Fibroblast of villous mesenchyme (primary cell): ENCODE data around the gene ENO4. TPM values are rescaled to one million over a fixed set of nuclear protein-coding genes. Genes with fewer than 3 reads are reported as not detected.

ENCODE experiments used
- DNase-seq: peaks from one replicate; pipeline ENCODE4 v3.0.0-alpha.2; 2010; ENCODE audit warnings: low read depth
- H3K4me3 ChIP-seq: 2 replicates; pipeline ENCODE4 v1.5.1; 2011; ENCODE audit warnings: low read depth, mild to moderate bottlenecking, low read length
- CTCF ChIP-seq: IDR thresholded peaks from 2 replicates; pipeline ENCODE4 v1.5.1; 2012; ENCODE audit warnings: low read depth, mild to moderate bottlenecking, low read length; ENCODE audit not compliant: insufficient read depth
- total RNA-seq: library from RNA; depleted of rRNA; stranded (reverse); fragments of >200 nt; gene quantifications from 2 replicates; pipeline ENCODE4 v1.2.3, GENCODE V29; 2012

The ENO4 gene
- total RNA-seq, 1 donor = not detected

- TF ChIP-seq CTCF = no peak
- DNase-seq = no peak
- H3K4me3 ChIP-seq = no peak overlapping the region
Measured at GRCh38 chr10:116817178-116817577, 32.1 kb upstream of the ENO4 start.

GRCh38 chr10:116817780-116818343 is 31.4 kb upstream of the ENO4 start:
- no peak for TF ChIP-seq CTCF
- H3K4me3 ChIP-seq = no peak overlapping the region
- no peak for DNase-seq

- H3K4me3 ChIP-seq = no peak overlapping the region
- no peak for TF ChIP-seq CTCF
- DNase-seq = no peak
Measured at GRCh38 chr10:116819999-116820677, 29.2 kb upstream of the ENO4 start.

- DNase-seq = no peak
- no peak overlapping the region for H3K4me3 ChIP-seq
- no peak for TF ChIP-seq CTCF
Measured at GRCh38 chr10:116825901-116826300, 23.4 kb upstream of the ENO4 start.

GRCh38 chr10:116826803-116827202 is 22.5 kb upstream of the ENO4 start:
- TF ChIP-seq CTCF = no peak
- DNase-seq = no peak
- H3K4me3 ChIP-seq = no peak overlapping the region

GRCh38 chr10:116827214-116827671 is 22.1 kb upstream of the ENO4 start:
- no peak overlapping the region for H3K4me3 ChIP-seq
- TF ChIP-seq CTCF = peak; percentile 39
- peak; percentile 7 for DNase-seq
